Upper lobe of left lung (tissue), 6 donors: ENCODE data around the gene RCE1. TPM values are rescaled to one million over a fixed set of nuclear protein-coding genes. Genes with fewer than 3 reads are reported as not detected.
"Not testable (repeated sequence)": the region's sequence is repeated elsewhere in the genome, so short reads cannot be mapped to it uniquely, and the experiment has no call there.

ENCODE experiments used
- ATAC-seq, 2 donors: fragments of 200-7000 bp; cut with Tn5 transposase; one replicate each; pipeline ENCODE4 v1.9.1; 2022; ENCODE audit warnings: mild to moderate bottlenecking in 2 of 2, moderate library complexity in 2 of 2; ENCODE audit not compliant: low FRiP score in 2 of 2
- DNase-seq, 2 donors: peaks; one replicate each; pipeline ENCODE4 v3.0.0-alpha.2; 2019 to 2020
- H3K27ac ChIP-seq, 4 donors: fragments of 200-600 bp; sonication (generic); one replicate each; pipeline ENCODE4 v1.5.1; 2016 to 2019
- H3K27me3 ChIP-seq, 4 donors: fragments of 200-600 bp; sonication (generic); one replicate each; pipeline ENCODE4 v1.5.1; 2017 to 2019
- H3K36me3 ChIP-seq, 4 donors: fragments of 200-600 bp; sonication (generic); one replicate each; pipeline ENCODE4 v1.5.1; 2016 to 2019
- H3K4me1 ChIP-seq, 4 donors: fragments of 200-600 bp; sonication (generic); one replicate each; pipeline ENCODE4 v1.5.1; 2018 to 2019
- H3K4me3 ChIP-seq, 4 donors: fragments of 200-600 bp; sonication (generic); one replicate each; pipeline ENCODE4 v1.5.1; 2017 to 2019; ENCODE audit warnings: mild to moderate bottlenecking in 2 of 4, moderate library complexity in 1 of 4
- H3K9me3 ChIP-seq, 4 donors: fragments of 200-600 bp; sonication (generic); one replicate each; pipeline ENCODE4 v1.5.1; 2018 to 2019
- EP300 ChIP-seq, 4 donors: sonication (generic); formaldehyde crosslinking; IDR thresholded peaks; one replicate each; pipeline ENCODE4 v1.5.1; 2017; ENCODE audit warnings: antibody characterized with exemption in 4 of 4, control low read depth in 2 of 4
- POLR2A ChIP-seq, 4 donors: fragments of 450-650 bp; IDR thresholded peaks; one replicate each; pipeline ENCODE4 v1.5.1; 2016 to 2017; ENCODE audit warnings: antibody characterized with exemption in 4 of 4, mild to moderate bottlenecking in 2 of 4
- POLR2AphosphoS5 ChIP-seq, 2 donors: sonication (generic); formaldehyde crosslinking; IDR thresholded peaks; one replicate each; pipeline ENCODE4 v1.5.1; 2017; ENCODE audit warnings: antibody characterized with exemption in 2 of 2
- WGBS, 2 donors: methylation state at CpG; one replicate each; pipeline ENCODE4 v1.1.5; 2017 to 2018; 5-methylcytosine and 5-hydroxymethylcytosine counted together
- total RNA-seq, 6 donors: library from RNA; depleted of rRNA in 4 of 6; stranded (reverse); fragments of >200 nt in 4 of 6; gene quantifications; one replicate each; pipeline versions ENCODE4 v1.1.0 to v1.2.1, GENCODE V29; 2016 to 2021
- TF ChIP-seq, protein P1 (sequence below), 6 experiments: fragments of 450-650 bp in 4 of 6; fragments of 200-600 bp in 2 of 6; sonication (generic) in 2 of 6; IDR thresholded peaks; one replicate each; pipeline ENCODE4 v1.5.1; 2016 to 2019; ENCODE audit warnings: antibody characterized with exemption in 6 of 6
- donor health status: DM: no; HTN: no; CAD: no; lungs with moderate emphysema.
- donor health status: DM: no; HTN: yes; CAD: no; lungs with severe emphysema.

RCE1 gene
- total RNA-seq, 6 donors from 2014 or later: 7.2 to 28.6 (median 17.5) TPM

DNA sequence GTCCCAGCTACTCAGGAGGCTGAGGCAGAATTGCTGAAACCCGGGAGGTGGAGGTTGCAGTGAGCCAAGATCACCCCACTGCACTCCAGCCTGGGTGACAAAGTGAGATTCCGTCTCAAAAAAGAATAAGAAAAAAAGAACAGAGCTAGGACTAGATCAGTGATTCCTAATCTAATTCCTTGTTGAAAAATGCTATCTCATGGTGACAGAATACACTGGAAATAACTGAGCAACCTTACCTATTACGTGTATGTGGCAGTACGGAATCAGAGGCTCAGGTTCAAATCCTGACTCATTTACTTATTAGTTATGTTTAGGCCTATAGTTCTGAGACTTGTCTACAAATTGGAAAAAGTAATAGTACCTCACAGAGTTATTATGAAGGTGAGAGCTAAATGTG lies 19.5 kb upstream of the RCE1 start:
- no peaks in the 10 kb centered on the region for H3K4me1 ChIP-seq

DNA sequence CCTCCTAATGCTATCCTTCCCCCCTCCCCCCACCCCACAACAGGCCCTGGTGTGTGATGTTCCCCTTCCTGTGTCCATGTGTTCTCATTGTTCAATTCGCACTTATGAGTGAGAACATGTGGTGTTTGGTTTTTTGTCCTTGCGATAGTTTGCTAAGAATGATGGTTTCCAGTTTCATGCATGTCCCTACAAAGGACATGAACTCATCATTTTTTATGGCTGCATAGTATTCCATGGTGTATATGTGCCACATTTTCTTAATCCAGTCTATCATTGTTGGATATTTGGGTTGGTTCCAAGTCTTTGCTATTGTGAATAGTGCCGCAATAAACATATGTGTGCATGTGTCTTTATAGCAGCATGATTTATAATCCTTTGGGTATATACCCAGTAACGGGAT lies 18.7 kb upstream of the RCE1 start:
- not testable (repeated sequence) for H3K4me1 ChIP-seq, H3K9me3 ChIP-seq, H3K27ac ChIP-seq, H3K36me3 ChIP-seq, H3K4me3 ChIP-seq, DNase-seq, ATAC-seq, H3K27me3 ChIP-seq
- WGBS, 2 donors: 97 to 100% methylated on average over 3 to 4 of the region's 4 CpGs

More for the DNA sequence above, 19.5 kb upstream of the RCE1 start:
- no peak overlapping the region for H3K27ac ChIP-seq
- DNase-seq (no peak), ATAC-seq (no peak)
- H3K9me3 ChIP-seq: no peaks in the 10 kb centered on the region
- 90 to 94% methylated on average over 4 of the region's 4 CpGs for WGBS, 2 donors
- TF ChIP-seq, protein P1, sequence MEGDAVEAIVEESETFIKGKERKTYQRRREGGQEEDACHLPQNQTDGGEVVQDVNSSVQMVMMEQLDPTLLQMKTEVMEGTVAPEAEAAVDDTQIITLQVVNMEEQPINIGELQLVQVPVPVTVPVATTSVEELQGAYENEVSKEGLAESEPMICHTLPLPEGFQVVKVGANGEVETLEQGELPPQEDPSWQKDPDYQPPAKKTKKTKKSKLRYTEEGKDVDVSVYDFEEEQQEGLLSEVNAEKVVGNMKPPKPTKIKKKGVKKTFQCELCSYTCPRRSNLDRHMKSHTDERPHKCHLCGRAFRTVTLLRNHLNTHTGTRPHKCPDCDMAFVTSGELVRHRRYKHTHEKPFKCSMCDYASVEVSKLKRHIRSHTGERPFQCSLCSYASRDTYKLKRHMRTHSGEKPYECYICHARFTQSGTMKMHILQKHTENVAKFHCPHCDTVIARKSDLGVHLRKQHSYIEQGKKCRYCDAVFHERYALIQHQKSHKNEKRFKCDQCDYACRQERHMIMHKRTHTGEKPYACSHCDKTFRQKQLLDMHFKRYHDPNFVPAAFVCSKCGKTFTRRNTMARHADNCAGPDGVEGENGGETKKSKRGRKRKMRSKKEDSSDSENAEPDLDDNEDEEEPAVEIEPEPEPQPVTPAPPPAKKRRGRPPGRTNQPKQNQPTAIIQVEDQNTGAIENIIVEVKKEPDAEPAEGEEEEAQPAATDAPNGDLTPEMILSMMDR (IDR thresholded peaks at IDR 0.05): no peak
- TF ChIP-seq POLR2A (IDR thresholded peaks at IDR 0.05) (no peak), POLR2AphosphoS5 (IDR thresholded peaks at IDR 0.05) (no peak), EP300 (IDR thresholded peaks at IDR 0.05) (no peak)
- no peak overlapping the region for H3K4me3 ChIP-seq
- H3K36me3 ChIP-seq: peaks cover 0 to 3% (median 1%) of the 10 kb centered on the region in 4 donors
- no peaks in the 10 kb centered on the region for H3K27me3 ChIP-seq

DNA sequence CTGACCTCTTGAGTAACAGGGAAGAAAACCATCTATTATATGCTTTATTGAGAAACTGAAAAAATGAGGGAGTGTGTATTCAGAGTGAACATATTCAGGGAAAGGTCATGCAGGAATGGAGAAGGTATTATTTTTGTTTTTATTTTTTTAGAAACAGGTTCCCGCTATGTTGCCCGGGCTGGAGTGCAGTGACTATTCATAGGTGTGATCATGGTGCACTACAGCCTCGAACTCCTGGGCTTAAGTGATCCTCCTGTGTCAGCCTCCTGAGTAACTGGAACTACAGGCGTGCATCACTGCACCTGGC lies 8.7 kb upstream of the RCE1 start:
- TF ChIP-seq POLR2AphosphoS5 (IDR thresholded peaks at IDR 0.05): no peak
- no peak for TF ChIP-seq POLR2A (IDR thresholded peaks at IDR 0.05)
- TF ChIP-seq EP300 (IDR thresholded peaks at IDR 0.05): no peak
- TF ChIP-seq, protein P1 (IDR thresholded peaks at IDR 0.05): no peak
- Histone ChIP-seq H3K4me1 (peaks cover 0 to 3% (median 0%) of the 10 kb centered on the region in 4 donors), H3K27ac (no peak overlapping the region), H3K9me3 (no peaks in the 10 kb centered on the region), H3K36me3 (peaks cover 0 to 12% (median 0%) of the 10 kb centered on the region in 4 donors), H3K27me3 (no peaks in the 10 kb centered on the region), H3K4me3 (no peak overlapping the region)
- WGBS, 2 donors: 59 to 61% methylated on average over 4 of the region's 4 CpGs
- DNase-seq (no peak), ATAC-seq (no peak)

DNA sequence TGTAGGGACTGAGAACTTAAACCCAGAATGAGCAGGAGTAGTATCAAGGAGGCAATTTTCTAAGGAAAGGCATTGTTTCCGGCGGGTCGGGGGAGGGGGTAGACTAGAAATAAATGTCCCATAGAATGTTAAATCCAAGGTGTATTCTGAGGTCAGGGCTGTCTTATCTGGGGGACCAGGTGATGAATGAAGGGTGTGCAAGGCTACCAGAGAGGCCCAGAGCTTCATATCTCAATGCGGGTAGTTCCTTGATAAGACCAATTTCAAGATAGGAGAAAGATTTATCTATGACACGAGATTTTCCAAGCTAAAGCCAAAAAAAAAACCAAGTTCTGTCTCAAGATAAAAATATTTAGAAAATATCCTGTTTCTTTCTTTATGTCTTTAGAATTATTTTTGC lies 8.3 kb upstream of the RCE1 start:
- no peak for DNase-seq
- TF ChIP-seq POLR2AphosphoS5 (IDR thresholded peaks at IDR 0.05) (no peak), POLR2A (IDR thresholded peaks at IDR 0.05) (no peak), EP300 (IDR thresholded peaks at IDR 0.05) (no peak)
- TF ChIP-seq, protein P1 (IDR thresholded peaks at IDR 0.05): no peak
- Histone ChIP-seq H3K4me1 (peaks cover 0 to 3% (median 0%) of the 10 kb centered on the region in 4 donors), H3K9me3 (no peaks in the 10 kb centered on the region), H3K36me3 (peaks cover 0 to 12% (median 0%) of the 10 kb centered on the region in 4 donors), H3K4me3 (no peak overlapping the region), H3K27me3 (no peaks in the 10 kb centered on the region), H3K27ac (no peak overlapping the region)
- no peak for ATAC-seq
- 75 to 82% methylated on average over 5 of the region's 5 CpGs for WGBS, 2 donors

DNA sequence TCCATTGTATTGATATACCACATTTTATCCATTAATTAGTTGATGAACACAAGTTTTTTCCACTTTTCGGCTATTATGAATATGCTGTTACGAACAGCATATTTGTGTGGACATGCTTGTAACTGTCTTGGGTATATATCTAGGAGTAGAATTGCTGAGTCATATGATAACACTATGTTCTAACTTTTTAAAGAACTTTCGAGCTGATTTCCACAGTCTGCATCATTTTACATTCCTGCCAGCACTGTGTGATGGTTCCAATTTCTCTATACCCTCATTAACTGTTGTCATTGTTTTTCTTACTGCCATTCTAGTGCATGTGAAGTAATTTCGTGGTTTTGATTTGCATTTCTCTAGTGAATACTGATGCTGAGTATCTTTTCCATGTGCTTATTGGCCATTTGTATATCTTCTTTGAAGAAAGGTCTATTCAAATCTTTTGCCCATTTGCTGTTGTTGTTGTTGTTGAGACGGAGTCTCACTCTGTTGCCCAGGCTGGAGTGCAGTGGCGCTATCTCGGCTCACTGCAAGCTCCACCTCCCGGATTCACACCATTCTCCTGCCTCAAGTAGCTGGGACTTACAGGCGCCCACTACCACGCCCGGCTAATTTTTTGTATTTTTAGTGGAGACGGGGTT lies 7.4 kb upstream of the RCE1 start:
- Histone ChIP-seq H3K27ac (no peak overlapping the region), H3K36me3 (peaks cover 0 to 12% (median 0%) of the 10 kb centered on the region in 4 donors), H3K4me1 (peaks cover 0 to 8% (median 2%) of the 10 kb centered on the region in 4 donors), H3K27me3 (no peaks in the 10 kb centered on the region), H3K4me3 (no peak overlapping the region), H3K9me3 (no peaks in the 10 kb centered on the region)
- no peak for DNase-seq
- 84 to 87% methylated on average over 12 of the region's 12 CpGs for WGBS, 2 donors
- no peak for ATAC-seq
- TF ChIP-seq, protein P1 (IDR thresholded peaks at IDR 0.05): no peak
- no peak for TF ChIP-seq EP300 (IDR thresholded peaks at IDR 0.05)
- TF ChIP-seq POLR2A (IDR thresholded peaks at IDR 0.05): no peak
- TF ChIP-seq POLR2AphosphoS5 (IDR thresholded peaks at IDR 0.05): no peak
